Muscle of back (tissue), 11 donors: Measurements from ENCODE around the gene PFDN1. TPM values are rescaled to one million over a fixed set of nuclear protein-coding genes. Genes with fewer than 3 reads are reported as not detected.
"Not testable (repeated sequence)": the region's sequence is repeated elsewhere in the genome, so short reads cannot be mapped to it uniquely, and the experiment has no call there.

ENCODE experiments used
- DNase-seq, 3 donors: peaks; one replicate each; pipeline versions ENCODE4 v3.0.0 to v3.0.0-alpha.2; 2013
- polyA plus RNA-seq, 10 donors: library from polyadenylated mRNA; unstranded; fragments of 120-200 nt; gene quantifications; one replicate each; pipeline ENCODE4 v1.2.1, GENCODE V29; 2013; ENCODE audit not compliant: insufficient read length in 10 of 10

The PFDN1 gene
- polyA plus RNA-seq, 10 donors: 63.7 to 88.9 (median 73.7) TPM

DNA sequence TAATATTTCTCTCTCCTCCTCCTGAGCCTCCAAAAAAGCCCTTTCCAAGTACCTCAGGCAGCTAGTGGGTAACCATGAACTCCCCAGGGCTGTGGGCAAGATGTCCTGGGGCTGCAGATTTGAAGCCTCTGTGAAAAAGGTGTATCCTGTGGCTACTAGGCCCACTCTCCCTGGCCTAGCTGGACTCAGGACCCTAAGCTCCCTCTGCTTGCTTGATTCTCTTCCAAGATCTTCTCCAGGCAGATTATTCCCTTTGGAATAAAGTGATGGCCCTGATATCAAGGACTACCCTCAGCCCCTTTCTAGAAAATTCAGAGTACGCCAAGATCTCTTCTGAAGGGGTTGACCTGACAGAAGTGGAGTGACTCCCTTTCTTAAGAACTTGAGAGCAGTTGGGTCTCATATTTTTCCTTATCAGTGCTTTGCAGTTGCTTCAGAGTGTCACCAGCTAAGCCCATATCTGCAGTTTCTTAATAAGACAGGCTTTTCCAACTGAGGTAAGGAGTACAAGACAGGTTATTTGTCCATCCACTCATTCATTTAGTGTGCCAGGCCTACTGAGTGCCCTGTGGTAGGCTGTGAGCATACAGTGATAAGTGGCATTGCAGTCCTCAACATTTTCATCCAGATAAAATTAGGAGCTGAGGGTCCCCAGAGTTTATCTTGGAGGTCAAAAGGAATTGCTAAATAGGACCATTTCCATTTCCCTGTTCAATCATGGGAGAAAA is 85.4 kb downstream of the PFDN1 start:
- no peak for DNase-seq

DNA sequence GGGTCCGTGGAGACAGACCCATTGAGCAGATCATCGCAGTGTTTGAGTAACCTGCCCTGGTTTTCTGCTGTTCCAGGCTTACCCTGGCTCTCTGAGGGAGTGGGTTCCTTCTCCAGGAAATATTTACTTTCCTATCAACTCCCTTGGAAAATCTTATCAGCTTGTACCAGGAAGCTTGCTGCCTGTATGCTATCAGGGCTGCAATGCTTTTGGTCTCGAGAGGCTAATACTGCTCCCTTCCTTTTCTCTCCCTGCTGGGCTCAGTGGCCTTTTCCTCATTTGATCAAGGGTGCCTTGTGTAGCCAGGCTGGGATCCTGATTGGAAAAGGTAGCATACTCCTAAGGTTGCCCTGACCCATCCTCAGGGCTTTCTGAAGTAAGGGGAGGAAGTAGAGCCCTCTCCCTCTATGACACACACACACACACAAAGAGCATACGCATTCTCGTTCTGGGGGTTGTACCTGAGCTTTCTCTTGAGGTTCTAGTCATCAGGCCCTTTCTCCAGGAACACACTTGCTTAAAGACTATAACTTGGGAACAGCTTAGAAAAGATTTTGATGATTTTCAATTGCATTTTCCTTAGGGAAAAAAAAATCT is 86.3 kb downstream of the PFDN1 start:
- no peak for DNase-seq

GRCh38 chr5:140215276-140215675 is 87.6 kb downstream of the PFDN1 start:
- no peak for DNase-seq

- no peak for DNase-seq
Observed at GRCh38 chr5:140214831-140215230, 88.1 kb downstream of the PFDN1 start.

DNA sequence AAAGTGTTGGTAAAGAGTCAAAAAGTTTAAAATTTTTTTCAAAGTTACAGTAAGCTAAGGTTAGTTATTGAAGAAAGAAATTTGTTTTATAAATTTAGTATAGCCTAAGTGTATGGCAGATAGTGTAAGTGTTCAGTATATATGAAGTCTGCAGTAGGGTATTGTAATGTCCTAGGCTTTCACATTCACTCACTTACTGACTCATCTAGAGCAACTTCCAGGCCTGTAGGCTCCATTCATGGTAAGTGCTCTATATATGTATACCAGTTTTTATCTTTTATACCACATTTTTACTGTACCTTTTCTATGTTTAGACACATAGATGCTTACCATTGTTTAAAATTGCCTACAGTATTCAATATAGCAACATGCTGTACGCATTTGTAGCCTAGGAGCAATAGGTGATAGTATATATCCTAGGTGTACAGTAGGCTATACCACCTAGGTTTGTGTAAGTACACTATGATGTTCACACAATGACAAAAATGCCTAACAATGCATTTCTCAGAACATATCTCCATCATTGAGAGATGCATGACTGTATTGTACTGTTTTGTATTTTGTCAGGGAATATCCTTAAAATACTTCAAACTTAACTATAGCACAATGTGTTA is 89.4 kb downstream of the PFDN1 start:
- DNase-seq: no peak

GRCh38 chr5:140208065-140208464 is 94.8 kb downstream of the PFDN1 start:
- no peak for DNase-seq

DNA sequence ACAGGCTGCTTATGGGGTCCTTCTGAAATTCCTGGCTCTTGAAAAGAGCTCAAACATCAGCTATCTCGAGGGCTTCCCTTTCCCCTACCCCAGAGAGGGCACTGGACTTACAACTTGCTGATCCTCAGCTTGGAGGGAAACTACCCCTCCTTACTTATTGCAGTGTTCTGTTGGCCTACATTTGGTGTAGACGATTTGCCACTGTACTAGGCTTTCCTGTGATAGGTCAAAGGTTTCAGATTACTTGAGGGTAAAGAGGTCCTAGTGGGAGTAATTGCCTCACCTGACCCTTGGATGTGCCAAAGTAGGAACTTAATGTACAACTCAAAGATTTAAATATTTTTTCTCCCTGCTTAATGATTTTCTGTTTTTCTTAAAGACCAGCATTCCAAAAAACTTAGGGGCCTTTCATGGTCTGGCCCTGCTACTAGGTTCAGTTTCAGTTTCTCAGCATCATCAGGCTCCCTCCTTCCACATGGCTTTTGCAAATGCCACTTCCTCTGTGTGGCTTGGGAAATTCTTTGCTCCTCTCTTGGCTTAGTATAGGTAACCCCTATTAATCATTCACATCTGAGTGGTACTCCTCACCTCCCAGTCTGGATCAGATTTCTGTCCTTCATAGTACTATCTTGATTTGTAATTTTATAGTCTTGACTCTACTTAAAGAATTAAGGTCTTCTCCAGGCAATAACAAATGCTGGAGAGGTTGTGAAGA is 95.5 kb downstream of the PFDN1 start:
- DNase-seq: no peak

- no peak for DNase-seq
Observed at GRCh38 chr5:140205952-140206351, 96.9 kb downstream of the PFDN1 start.

- no peak for DNase-seq
Observed at GRCh38 chr5:140205216-140205615, 97.7 kb downstream of the PFDN1 start.

DNA sequence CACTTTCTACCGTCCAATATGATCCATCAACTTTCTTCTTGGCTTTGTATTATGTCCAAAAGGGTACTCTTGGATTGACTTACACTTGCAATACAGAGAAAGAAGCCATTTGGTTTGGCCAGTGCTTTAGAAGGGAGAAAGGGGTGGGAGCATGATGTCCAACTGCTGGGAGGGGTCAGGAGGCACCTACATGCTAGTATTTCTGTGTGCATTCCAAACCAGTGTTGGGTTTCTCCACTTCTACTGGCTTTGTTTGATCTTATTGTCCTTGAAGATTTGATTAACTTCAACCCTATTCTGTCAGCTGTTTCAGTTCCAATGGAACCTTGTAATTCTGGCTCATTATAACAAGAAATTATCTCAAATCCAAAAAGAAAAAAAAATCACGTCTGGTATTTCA is 100.3 kb downstream of the PFDN1 start:
- no peak for DNase-seq

DNA sequence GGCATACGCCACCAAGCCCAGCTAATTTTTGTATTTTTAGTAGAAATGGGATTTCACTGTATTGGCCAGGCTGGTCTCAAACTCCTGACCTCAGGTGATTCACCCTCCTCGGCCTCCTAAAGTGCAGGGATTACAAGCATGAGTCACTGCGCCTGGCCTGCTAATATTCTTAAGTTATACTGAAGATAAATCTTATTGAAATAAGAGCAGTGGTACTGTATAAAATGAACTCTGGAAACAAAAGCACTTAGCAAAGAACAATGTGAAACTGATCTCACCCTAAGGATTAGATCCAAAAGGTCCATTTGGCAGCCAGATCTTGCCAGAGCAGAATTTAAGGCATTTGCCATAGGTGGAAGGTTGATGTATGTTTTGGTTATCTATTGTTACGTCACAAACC is 100.8 kb downstream of the PFDN1 start:
- DNase-seq: no peak

DNA sequence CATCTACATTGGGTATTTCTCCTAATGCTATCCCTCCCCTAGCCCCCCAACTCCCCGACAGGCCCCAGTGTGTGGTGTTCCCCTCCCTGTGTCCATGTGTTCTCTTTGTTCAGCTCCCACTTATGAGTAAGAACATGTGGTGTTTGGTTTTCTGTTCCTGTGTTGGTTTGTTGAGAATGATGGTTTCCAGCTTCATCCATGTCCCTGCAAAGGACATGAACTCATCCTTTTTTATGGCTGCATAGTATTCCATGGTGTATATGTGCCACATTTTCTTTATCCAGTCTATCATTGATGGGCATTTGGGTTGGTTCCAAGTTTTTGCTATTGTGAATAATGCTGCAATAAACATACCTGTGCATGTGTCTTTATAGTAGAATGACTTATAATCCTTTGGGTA is 104.0 kb downstream of the PFDN1 start:
- not testable (repeated sequence) for DNase-seq

- DNase-seq: no peak
Observed at GRCh38 chr5:140197023-140197422, 105.9 kb downstream of the PFDN1 start.

DNA sequence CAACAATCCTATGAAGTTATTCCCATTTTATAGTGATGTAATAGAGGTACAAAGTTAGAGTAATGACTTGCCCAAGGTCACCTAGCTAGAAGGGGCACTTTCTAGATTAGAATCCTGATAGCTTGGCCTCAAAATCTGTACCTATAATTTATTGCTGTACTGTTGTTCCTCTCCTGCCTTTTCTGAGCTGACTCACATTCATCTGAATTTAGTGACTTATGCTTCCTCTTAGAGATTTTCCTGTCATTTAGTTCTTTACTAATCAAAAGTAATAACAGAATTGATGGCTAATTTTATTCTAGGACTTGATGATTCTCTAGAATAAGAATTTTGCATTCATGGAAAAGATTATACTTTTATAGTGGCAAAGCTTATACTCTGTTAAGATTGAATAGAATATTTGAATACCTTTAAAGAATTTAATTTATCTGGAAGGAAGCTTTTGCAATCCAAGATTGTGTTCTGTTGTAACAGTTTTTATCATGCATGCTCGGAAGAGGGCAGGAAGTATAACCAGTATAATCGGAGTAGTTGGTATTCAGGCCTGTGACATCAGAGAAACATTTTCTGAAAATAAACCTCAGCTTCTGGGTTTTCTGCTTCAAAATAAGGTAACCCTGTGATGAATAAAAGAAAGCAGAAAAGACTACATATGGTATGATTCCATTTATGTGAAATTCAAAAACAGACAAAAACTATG is 106.6 kb downstream of the PFDN1 start:
- no peak for DNase-seq

Other genes with a start within 250 kb of the PFDN1 start
- 10 to 100 TPM in 2 of 10 donors, 1 to 10 TPM in 8; 8.2 to 11.9 (median 9.4) TPM for gene PURA, start 189.0 kb downstream of the PFDN1 start, polyA plus RNA-seq
- gene IGIP, start 177.2 kb downstream of the PFDN1 start, polyA plus RNA-seq: 1 to 10 TPM; 4.0 to 8.7 (median 5.4) TPM
- 10 to 100 TPM; 19.6 to 40.6 (median 37.0) TPM for gene CYSTM1, start 127.9 kb downstream of the PFDN1 start, polyA plus RNA-seq
- 10 to 100 TPM; 11.9 to 35.3 (median 16.6) TPM for gene HBEGF, start 43.5 kb upstream of the PFDN1 start, polyA plus RNA-seq
- under 1 TPM in 3 of 10 donors, not detected in 7; 0.14 to 0.30 (median 0.17) TPM for gene SLC4A9, start 57.1 kb upstream of the PFDN1 start, polyA plus RNA-seq
- 10 to 100 TPM; 53.5 to 87.5 (median 65.3) TPM for gene ANKHD1, start 98.7 kb upstream of the PFDN1 start, polyA plus RNA-seq
- 10 to 100 TPM in 2 of 10 donors, 1 to 10 TPM in 8; 6.2 to 13.0 (median 8.0) TPM for gene EIF4EBP3, start 244.6 kb upstream of the PFDN1 start, polyA plus RNA-seq